ENCODE measurements around the gene MAP1LC3C.

The MAP1LC3C gene

GRCh38 chr1:241999026-241999425 lies at the start of gene MAP1LC3C:
MAP1LC3C (minus strand) TSS chr1:241999098; CDS start chr1:241999008, 90 bp downstream.
- no peak for DNase-seq (ENCODE audit: low read depth, low spot score)

DNA sequence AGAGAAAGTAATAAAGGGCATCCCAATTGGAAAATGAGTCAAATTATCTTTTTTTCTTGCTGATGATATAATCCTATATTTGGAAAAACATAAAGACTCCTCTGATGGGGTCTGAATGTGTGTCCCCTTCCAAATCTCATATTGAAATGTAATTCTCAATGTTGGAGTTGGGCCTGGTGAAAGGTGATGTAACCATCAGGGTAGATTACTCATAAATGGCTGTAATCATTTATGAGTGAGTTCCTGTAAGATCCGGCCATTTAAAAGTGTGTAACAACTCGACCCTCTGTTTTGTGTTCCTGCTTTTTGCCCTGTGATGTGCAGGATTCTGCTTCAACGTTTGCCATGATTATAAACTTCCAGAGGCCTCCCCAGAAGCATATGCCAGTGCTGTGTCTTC lies 44.3 kb upstream of the MAP1LC3C start:
- DNase-seq (ENCODE audit: low read depth, low spot score): no peak

DNA sequence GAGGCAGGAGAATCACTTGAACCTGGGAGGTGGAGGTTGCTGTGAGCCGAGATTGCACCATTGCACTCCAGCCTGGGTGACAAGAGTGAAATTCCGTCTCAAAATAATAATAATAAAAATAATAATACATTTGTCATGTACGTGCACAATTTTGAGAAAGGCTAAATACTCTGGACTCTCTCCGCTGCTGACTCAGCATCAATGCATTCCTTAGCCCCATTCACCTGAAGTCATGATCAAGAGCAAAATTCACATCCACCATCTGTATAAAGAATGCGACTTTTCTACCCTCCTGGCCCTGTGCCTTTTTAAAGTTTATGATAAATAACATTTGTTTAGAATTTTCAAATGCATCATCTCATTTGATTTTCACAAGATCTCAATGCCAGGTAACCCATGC lies 35.5 kb upstream of the MAP1LC3C start:
- DNase-seq (ENCODE audit: low read depth, low spot score): no peak

- DNase-seq (ENCODE audit: low read depth, low spot score): no peak
These were observed 34.5 kb upstream of the MAP1LC3C start for GRCh38 chr1:242033447-242033846.

GRCh38 chr1:242030071-242030470 lies 31.2 kb upstream of the MAP1LC3C start:
- no peak for DNase-seq (ENCODE audit: low read depth, low spot score)

DNA sequence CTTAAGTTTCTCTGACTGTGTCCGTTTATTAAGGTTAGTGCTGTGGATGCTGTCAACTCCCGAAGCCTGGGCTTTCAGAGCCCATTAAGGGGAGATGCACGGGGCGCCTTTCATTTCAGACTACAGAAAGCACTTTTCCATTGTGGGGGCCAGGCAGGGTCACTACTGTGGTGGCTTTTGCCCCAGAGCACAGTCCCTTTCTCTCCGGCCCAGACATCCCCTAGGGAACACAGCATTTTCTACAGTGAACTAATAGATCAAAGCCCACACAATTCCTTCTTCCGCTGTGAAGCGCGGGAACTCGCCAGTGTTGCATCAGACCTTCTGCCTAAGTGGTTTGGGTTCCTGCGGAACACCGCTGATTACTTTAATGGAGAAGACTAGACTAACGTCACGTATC lies 26.8 kb upstream of the MAP1LC3C start:
- DNase-seq (ENCODE audit: low read depth, low spot score): no peak

- DNase-seq (ENCODE audit: low read depth, low spot score): no peak
These were observed 24.9 kb upstream of the MAP1LC3C start for GRCh38 chr1:242023805-242024204.

- DNase-seq (ENCODE audit: low read depth, low spot score): no peak
These were observed 20.1 kb upstream of the MAP1LC3C start for GRCh38 chr1:242019018-242019417.

DNA sequence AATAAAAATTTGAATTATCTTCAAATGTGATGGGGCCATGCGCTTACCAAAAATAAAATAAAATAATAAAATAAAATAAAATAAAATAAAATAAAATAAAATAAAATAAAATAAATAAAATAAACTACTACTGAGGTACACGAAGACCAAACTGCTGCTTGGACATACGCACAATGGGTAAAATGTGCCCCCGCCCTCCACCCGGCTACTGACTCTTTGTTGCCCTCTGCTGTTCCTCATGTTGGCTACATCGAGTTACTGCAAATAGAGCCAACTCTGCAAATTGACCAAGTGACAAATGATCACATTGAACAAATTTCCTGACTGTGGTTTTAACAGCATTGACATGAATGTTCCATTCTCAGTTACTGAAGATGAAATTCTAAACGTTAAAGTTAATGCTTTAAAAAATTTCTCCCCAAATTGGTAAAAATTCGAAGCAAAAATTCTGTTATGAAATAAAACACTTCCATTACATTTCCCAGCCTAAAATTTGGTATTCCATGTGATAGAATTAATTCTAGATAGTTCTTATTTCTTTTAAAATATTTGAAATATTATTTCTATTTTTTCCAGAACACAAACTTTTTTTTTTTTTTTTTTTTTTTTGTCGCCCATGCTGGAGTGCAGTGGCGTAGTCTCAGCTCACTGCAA lies 18.8 kb upstream of the MAP1LC3C start:
- DNase-seq (ENCODE audit: low read depth, low spot score): peak; percentile 2

DNA sequence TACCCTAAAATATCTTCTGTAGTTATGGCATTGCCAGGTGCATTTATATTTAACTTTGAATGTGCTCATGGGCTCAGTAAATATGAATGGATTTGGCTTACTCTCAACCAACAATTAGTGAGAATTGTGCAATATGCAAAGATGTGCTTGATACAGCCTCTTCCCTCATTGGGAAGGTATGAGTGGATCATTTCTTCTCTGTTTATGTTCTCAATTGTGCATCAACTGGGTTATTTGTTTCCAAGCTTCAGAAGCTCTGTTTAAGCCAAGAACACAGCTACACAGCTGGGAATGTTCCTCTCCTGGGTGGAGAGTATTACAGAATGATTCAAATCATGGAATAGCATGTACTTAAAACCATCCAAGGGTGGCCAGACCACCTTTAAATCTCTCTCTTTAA lies 17.6 kb upstream of the MAP1LC3C start:
- DNase-seq (ENCODE audit: low read depth, low spot score): no peak

GRCh38 chr1:242011894-242012660 lies 13.2 kb upstream of the MAP1LC3C start:
- no peak for DNase-seq (ENCODE audit: low read depth, low spot score)

DNA sequence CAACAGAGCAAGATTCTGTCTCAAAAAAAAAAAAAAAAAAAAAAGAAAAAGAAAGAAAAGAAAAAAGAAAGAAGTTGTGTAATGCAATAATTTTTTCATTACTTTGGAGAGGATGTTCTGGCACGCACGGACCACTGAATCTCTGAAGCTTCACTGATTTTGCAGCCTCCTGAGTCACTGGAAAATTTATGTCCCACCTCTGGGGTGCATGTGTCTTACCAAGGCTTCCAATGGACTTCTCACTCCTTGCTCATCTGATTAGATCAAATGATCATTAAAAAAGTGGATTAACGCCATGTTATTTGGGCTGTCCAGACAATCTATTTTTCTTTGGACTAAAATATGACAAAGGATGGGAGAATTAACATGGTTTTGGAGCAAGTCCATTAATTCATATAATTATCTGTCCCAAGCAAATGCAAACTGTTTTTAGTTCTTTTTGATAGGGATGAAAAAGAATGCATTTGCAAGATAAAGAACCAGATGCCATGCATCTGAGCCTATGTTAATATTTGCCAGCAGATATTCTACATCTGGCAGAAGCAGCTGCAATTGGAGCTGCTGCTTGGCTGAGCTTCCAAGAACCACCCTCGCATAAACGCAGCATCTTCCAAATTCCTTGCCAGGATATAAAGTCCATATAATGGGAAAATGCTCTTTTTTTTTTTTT lies 10.1 kb upstream of the MAP1LC3C start:
- no peak for DNase-seq (ENCODE audit: low read depth, low spot score)

- DNase-seq (ENCODE audit: low read depth, low spot score): no peak
These were observed 8.1 kb upstream of the MAP1LC3C start for GRCh38 chr1:242006976-242007375.

DNA sequence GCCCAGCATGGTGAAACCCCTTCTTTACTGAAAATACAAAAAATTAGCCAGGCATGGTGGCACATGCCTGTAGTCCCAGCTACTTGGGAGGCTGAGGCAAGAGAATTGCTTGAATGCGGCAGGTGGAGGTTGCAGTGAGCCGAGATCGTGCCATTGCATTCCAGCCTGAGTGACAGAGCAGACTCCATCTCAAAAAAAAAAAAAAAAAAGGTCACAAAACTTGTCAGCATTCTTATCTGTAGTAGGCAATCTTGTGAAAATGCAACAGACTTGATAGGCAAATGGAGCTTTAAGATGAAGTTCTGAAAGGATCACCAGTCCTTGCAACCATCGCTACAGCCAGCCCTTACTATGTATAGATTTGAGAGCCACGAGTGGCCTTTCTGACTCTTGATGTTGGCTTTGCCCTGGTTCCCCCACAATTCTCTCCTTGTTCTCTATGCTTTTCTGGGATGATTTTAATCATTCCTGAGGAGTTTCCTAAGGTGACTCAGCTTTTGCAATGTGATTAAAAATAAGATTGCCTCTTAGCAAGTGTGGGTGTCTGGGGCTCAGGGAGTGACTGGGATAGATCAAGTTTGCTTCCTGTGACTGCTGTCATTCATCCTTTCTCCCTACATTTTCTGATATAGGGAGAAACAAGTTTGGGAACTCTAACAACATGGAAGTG lies 7.1 kb upstream of the MAP1LC3C start:
- DNase-seq (ENCODE audit: low read depth, low spot score): no peak

DNA sequence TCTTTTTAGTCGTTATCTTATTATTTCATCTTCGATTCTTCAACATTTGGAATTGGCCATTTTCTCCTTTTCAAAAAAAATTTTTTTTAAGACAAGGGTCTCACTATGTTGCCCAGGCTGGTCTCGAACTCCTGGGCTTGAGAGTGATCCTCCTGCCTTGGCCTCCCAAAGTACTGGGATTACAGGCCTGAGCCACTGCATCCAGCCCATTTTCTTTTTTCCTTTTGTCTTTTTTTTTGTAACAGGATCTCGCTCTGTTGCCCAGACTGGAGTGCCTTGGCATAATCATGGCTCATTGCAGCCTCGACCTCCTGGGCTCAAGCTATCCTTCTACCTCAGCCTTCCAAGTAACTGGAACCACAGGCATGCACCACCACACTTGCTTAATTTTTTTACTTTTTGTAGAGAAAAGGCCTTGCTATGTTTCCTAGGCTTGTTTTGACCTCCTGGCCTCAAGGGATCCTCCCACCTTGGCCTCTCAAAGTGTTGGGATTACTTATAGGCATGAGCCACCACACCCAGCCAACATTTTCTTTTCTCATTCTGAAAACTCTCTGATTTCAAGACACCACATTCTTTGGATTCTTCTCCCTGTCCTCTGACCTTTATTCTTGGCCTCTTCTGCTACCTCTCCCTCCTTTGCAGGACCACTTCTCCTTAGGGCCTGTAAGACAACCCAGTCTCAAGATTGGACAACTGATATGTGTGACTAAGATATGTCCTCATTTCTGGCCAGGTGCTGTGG lies 6.0 kb upstream of the MAP1LC3C start:
- no peak for DNase-seq (ENCODE audit: low read depth, low spot score)

DNA sequence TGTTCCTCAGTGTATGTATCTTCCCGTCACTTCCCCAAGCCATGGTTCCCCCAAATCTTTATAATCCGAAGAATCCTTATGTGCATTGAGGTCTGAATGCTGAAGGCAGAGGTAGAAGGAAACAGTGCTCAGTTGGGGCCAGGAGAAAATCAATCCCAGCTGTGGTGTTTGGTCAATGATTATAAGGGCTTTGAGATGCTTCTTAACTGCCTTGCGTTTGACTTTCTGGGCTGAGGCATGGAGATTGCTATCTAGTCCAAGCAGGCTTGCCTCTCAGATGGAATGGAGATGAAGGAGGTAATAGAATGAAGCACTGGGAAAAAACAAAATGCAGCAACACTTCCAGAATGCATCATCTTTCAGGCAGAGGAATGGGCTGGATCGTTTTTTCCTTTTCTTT lies 3.6 kb upstream of the MAP1LC3C start:
- no peak for DNase-seq (ENCODE audit: low read depth, low spot score)

- no peak for DNase-seq (ENCODE audit: low read depth, low spot score)
These were observed 3.2 kb upstream of the MAP1LC3C start for GRCh38 chr1:242002072-242002471.

GRCh38 chr1:242000434-242000833 lies 1.5 kb upstream of the MAP1LC3C start:
- DNase-seq (ENCODE audit: low read depth, low spot score): no peak

- peak; percentile 8 for DNase-seq (ENCODE audit: low read depth, low spot score)
These were observed 431 bp downstream of the MAP1LC3C start for GRCh38 chr1:241998412-241998921.

DNA sequence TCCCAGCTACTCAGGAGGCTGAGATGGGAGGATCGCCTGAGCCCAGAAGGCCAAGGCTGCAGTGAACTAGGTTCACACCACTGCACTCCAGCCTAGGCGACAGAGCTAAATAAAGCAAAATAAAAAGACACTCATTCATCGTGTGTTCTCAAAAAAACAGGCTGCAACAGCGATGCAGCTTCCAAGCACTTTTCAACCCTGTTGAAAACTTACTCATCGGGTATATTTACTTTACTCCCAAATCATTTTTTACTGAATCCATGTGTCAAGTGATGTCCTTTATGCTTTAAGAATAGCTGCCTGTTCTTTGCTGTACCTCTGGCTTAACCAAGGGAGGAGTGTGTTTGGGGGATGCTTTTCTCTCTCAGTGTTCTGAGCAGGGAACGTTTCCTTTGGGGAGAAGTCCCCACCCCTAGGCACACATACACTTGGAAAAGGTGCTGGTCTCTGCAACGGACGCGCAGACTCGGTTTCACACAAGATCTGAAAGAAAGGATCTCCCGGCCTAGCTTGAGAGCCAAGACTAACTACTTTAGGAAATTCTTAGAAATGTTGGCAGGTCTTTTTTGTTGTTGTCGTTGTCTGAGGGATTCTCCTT lies 1.4 kb downstream of the MAP1LC3C start:
- DNase-seq (ENCODE audit: low read depth, low spot score): no peak

- DNase-seq (ENCODE audit: low read depth, low spot score): no peak
These were observed 4.7 kb downstream of the MAP1LC3C start for GRCh38 chr1:241994171-241994570.

All from activated naive CD8-positive, alpha-beta T cell treated with anti-CD3 and anti-CD28 coated beads, Interleukin-2, amount 50 U/mL, for 16 hours (primary cell).